HEK293 (cell line): ENCODE results near the gene ENHO.

Experiments used
- KLF16 ChIP-seq: fragments of 450-650 bp; formaldehyde crosslinking; IDR thresholded peaks from 2 replicates; pipeline ENCODE4 v1.5.1; 2017; ENCODE audit warnings: missing biosample characterization, missing genetic modification characterization
- SP2 ChIP-seq: fragments of 450-650 bp; formaldehyde crosslinking; IDR thresholded peaks from 2 replicates; pipeline ENCODE4 v1.5.1; 2016; ENCODE audit warnings: missing biosample characterization, missing genetic modification characterization
- TCF7L2 ChIP-seq: IDR thresholded peaks from 2 replicates; pipeline ENCODE4 v1.6.1; 2011; ENCODE audit warnings: low read depth, mild to moderate bottlenecking, inconsistent platforms, low read length, moderate library complexity, borderline replicate concordance
- ZBTB1 ChIP-seq: fragments of 450-650 bp; formaldehyde crosslinking; IDR thresholded peaks from 2 replicates; pipeline ENCODE4 v1.5.1; 2016; ENCODE audit warnings: missing biosample characterization, missing genetic modification characterization
- ZBTB11 ChIP-seq: fragments of 450-650 bp; formaldehyde crosslinking; conservative IDR thresholded peaks from 2 replicates; pipeline ENCODE4 v1.5.1; 2016; ENCODE audit warnings: low read depth, missing biosample characterization, missing genetic modification characterization
- ZBTB7A ChIP-seq: fragments of 450-650 bp; formaldehyde crosslinking; IDR thresholded peaks from 2 replicates; pipeline ENCODE4 v1.5.1; 2016; ENCODE audit warnings: low read depth, missing biosample characterization, missing genetic modification characterization
- ZNF114 ChIP-seq: fragments of 450-650 bp; formaldehyde crosslinking; IDR thresholded peaks from 2 replicates; pipeline ENCODE4 v1.5.0; 2017; ENCODE audit warnings: missing biosample characterization, missing genetic modification characterization
- ZNF26 ChIP-seq: fragments of 450-650 bp; formaldehyde crosslinking; IDR thresholded peaks from 2 replicates; pipeline ENCODE4 v1.5.1; 2016; ENCODE audit warnings: missing biosample characterization, missing genetic modification characterization
- ZNF274 ChIP-seq, 2 experiments: fragments of 200-500 bp in 1 of 2; fragments of 450-650 bp in 1 of 2; sonication (Bioruptor generic) in 1 of 2; formaldehyde crosslinking in 1 of 2; IDR thresholded peaks; 2 replicates each; pipeline versions ENCODE4 v1.5.1 to v1.6.1; 2014 to 2016; ENCODE audit warnings: borderline replicate concordance in 1 of 2, inconsistent platforms in 1 of 2, low read length in 1 of 2, missing biosample characterization in 1 of 2, missing genetic modification characterization in 1 of 2
- ZNF530 ChIP-seq: fragments of 450-650 bp; formaldehyde crosslinking; IDR thresholded peaks from 2 replicates; pipeline ENCODE4 v1.5.1; 2016; ENCODE audit warnings: low read depth, missing biosample characterization, missing genetic modification characterization
- ZNF843 ChIP-seq: fragments of 450-650 bp; formaldehyde crosslinking; IDR thresholded peaks from 2 replicates; pipeline ENCODE4 v1.5.1; 2016; ENCODE audit warnings: missing biosample characterization, missing genetic modification characterization
- ZSCAN16 ChIP-seq: fragments of 450-650 bp; formaldehyde crosslinking; IDR thresholded peaks from 2 replicates; pipeline ENCODE4 v1.5.1; 2016; ENCODE audit warnings: missing biosample characterization, missing genetic modification characterization
- ZSCAN18 ChIP-seq: fragments of 450-650 bp; formaldehyde crosslinking; IDR thresholded peaks from 2 replicates; pipeline ENCODE4 v1.5.1; 2016; ENCODE audit warnings: missing biosample characterization, missing genetic modification characterization
- TF ChIP-seq, protein P1 (sequence below): fragments of 450-650 bp; formaldehyde crosslinking; IDR thresholded peaks from 2 replicates; pipeline ENCODE4 v1.5.1; 2016; ENCODE audit warnings: missing biosample characterization, missing genetic modification characterization

GRCh38 chr9:34524349-34524748 lies 1.6 kb upstream of the ENHO start:
- TF ChIP-seq, protein P1, sequence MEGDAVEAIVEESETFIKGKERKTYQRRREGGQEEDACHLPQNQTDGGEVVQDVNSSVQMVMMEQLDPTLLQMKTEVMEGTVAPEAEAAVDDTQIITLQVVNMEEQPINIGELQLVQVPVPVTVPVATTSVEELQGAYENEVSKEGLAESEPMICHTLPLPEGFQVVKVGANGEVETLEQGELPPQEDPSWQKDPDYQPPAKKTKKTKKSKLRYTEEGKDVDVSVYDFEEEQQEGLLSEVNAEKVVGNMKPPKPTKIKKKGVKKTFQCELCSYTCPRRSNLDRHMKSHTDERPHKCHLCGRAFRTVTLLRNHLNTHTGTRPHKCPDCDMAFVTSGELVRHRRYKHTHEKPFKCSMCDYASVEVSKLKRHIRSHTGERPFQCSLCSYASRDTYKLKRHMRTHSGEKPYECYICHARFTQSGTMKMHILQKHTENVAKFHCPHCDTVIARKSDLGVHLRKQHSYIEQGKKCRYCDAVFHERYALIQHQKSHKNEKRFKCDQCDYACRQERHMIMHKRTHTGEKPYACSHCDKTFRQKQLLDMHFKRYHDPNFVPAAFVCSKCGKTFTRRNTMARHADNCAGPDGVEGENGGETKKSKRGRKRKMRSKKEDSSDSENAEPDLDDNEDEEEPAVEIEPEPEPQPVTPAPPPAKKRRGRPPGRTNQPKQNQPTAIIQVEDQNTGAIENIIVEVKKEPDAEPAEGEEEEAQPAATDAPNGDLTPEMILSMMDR (tag by site-specific recombination), result no peak
- TF ChIP-seq ZBTB1 (no peak), ZSCAN18 (tag by site-specific recombination) (no peak), ZNF274 (IDR thresholded peaks at IDR 0.05; ENCODE audit: low read length) (no peak), ZNF274 (tag by site-specific recombination; IDR thresholded peaks at IDR 0.05; ENCODE audit: borderline replicate concordance) (no peak), TCF7L2 (peak; percentile 34; the same call in 1 of the 2 replicates), ZNF843 (no peak), ZBTB7A (tag by site-specific recombination) (no peak), ZSCAN16 (tag by site-specific recombination) (no peak), KLF16 (no peak), ZNF114 (tag by site-specific recombination) (no peak), ZNF530 (no peak), ZNF26 (tag by site-specific recombination) (no peak), SP2 (tag by site-specific recombination) (no peak), ZBTB11 (tag by site-specific recombination) (no peak)
